ENCODE results near the gene MEF2B. TPM values are rescaled to one million over a fixed set of nuclear protein-coding genes. Genes with fewer than 3 reads are reported as not detected.
A peak's percentile ranks its signal among the peaks of the same experiment; 100 is the strongest.
"Not testable (repeated sequence)": the region's sequence is repeated elsewhere in the genome, so short reads cannot be mapped to it uniquely, and the experiment has no call there.

Gene MEF2B
- total RNA-seq, 1 donor from 2014 or later, result 0.20 TPM

DNA sequence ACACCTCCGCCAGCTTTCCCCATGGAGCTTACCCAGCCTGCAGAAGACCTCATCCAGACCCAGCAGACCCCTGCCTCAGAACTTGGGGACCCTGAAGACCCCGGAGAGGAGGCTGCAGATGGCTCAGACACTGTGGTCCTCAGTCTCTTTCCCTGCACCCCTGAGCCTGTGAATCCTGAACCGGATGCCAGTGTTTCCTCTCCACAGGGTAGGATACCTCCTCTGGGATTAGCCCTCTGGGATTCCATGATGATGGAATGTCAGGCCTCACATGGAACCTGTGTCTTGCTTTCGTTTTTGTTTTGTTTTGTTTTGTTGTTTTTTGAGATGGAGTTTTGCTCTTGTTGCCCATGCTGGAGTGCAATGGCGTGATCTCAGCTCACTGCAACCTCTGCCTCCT is 23.9 kb upstream of the MEF2B start:
- DNase-seq (ENCODE audit: low read depth in 2 of 2), result peak in 1 of 2 donors; percentile 59

DNA sequence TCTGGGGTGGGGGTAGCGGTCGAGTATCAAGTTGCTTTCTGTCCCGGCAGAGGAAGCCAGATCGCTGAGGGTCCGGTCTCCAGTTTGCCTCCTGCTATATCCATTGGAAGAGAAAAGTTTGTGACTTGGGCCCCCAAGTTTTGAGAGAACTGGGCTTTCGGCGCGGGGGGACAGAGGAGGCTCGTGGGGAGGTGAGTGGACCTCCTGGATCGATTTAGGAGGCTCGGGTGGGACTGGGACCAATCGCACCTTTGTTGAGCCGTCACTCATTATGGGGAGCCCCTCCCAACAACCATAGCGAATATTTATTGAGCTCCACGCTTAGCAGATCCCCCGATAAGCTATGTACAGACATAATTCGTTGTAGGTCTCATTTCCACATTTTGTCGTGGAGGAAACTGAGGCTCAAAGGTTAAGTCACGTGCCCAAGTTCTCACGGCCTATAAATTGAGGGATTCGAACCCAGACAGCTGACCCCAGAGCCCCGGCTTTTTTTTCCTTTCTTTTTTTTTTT is 22.9 kb upstream of the MEF2B start:
- DNase-seq (ENCODE audit: low read depth in 2 of 2), result peak; percentile 37 to 69

GRCh38 chr19:19192078-19192882 is 22.2 kb upstream of the MEF2B start, which contains the start of the genes BORCS8 and RFXANK:
Gene BORCS8, minus strand, starts transcription at chr19:19192152. Its CDS starts 35 bp downstream, at chr19:19192117.
Gene RFXANK, plus strand, starts transcription at chr19:19192258. Its CDS starts 1,689 bp downstream, at chr19:19193947.
- peak; percentile 97 to 99 for DNase-seq (ENCODE audit: low read depth in 2 of 2)

- no peak for DNase-seq (ENCODE audit: low read depth in 2 of 2)
Measured at GRCh38 chr19:19191768-19192077, 21.7 kb upstream of the MEF2B start.

DNA sequence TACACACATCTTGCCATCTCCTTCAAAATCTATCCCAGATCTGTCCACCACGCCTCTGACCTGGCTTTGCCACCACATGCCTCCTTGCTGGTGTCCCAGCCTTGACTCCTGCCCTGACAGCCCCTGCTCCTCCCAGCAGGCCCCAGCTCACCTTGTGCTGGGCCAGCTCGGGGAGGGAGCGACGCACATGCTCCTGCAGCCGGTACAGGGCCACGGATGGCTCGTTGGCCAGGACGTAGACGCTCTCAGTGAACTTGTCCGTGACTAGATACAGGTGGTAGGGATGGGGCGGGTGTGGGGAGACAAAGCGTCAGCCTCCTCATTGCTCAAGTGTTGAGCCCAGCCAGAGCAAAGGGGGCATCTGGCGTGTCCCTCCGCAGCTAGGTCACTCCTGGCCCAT is 16.7 kb upstream of the MEF2B start:
- DNase-seq (ENCODE audit: low read depth in 2 of 2), result no peak

DNA sequence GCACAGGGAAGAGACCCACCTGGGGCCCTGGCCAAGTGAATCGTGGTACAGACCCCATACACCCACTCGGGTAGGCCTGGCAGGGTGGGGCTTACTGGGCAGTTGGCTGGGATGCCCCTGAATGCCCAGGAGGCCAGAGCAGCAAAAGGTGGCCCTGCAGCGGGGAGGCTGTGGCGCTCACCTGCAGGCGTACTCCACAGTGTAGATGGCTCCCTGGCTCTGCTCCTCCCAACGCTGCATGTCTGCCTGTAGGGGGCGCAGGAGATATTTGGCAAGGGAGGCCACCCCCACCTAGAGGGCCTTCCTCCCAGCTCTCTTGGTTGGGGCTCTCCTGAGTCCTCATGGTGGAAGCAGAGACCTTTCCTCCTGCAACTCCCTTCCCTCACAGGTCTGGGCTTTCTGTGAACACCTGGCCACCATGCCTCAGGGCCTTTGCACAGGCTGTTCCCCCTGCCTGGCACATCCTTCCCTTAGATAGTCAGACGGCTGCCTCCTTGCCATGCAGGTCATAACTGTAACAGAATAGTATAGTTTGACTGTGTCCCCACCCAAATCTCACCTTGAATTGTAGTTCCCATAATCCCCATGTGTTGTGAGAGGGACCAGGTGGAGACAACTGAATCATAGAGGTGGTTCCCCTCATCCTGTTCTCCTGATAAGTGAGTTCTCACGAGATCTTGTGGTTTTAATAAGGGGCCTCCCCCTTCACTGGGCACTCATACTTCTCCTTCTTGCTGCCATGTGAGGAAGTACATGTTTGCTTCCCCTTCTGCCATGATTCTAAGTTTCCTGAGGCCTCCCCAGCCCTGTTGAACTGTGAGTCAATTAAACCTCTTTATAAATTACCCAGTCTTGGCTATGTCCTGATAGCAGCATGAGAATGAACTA is 16.0 kb upstream of the MEF2B start:
- DNase-seq (ENCODE audit: low read depth in 2 of 2), result peak; percentile 56 to 70

GRCh38 chr19:19181488-19181998 is 11.5 kb upstream of the MEF2B start:
- DNase-seq (ENCODE audit: low read depth in 2 of 2), result no peak

- peak in 1 of 2 donors; percentile 12 for DNase-seq (ENCODE audit: low read depth in 2 of 2)
Measured at GRCh38 chr19:19179548-19180441, 9.7 kb upstream of the MEF2B start.

DNA sequence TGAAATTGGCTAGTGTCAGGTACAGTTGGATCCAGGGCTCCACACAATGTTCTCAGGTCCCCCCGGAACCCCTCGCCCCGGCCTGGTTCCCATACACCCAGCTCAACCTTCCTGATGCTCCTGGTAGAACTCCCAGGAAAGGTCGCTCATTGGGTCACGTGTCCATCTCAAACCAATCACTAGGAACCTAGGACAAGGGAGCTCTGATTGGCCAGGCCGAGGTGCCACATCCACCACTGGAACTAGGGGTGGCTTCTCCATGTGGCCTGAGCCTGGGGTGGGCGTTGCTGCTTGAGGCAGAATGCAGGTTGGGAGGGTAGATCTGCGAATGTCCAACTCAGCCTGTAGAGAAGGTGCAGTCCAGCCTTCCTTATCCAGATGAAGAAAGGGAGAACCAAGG is 6.9 kb upstream of the MEF2B start:
- no peak for DNase-seq (ENCODE audit: low read depth in 2 of 2)

- not testable (repeated sequence) for DNase-seq (ENCODE audit: low read depth in 2 of 2)
Measured at GRCh38 chr19:19173243-19173642, 3.2 kb upstream of the MEF2B start.

DNA sequence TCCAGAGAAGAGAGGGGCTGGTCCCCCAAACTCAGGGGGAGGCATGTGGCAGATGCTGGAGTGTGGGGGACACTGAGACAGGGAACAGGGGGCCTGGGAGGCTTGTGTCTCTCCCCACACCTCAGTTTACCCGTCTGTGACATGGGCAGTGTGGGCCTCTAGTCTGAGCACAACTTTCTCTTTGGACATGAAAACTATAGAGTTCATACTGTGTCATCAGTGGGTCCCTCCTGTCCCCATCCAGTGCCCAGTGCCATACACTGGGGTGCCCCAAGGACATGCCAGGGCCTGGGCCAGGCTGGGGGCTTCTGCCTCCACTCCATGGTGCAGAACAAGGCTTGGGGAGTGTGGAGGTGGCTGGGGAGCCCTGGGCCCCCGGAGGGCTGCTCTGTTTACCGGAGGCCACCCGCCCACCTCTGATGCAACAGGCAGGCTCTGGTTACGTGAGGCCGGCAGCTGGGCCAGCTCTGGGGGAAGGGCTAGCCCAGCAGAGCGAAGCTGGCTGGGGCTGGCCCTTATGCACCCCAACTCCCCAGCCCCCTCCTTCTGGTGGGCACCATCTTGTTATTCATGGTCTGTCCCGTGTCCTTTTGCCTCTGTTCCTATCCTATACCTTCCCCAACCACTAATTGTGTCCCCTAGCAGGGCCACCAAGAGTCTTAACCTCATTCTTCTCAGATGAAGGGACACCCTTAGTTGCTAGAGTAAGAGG is 1.9 kb upstream of the MEF2B start:
- no peak for DNase-seq (ENCODE audit: low read depth in 2 of 2)

DNA sequence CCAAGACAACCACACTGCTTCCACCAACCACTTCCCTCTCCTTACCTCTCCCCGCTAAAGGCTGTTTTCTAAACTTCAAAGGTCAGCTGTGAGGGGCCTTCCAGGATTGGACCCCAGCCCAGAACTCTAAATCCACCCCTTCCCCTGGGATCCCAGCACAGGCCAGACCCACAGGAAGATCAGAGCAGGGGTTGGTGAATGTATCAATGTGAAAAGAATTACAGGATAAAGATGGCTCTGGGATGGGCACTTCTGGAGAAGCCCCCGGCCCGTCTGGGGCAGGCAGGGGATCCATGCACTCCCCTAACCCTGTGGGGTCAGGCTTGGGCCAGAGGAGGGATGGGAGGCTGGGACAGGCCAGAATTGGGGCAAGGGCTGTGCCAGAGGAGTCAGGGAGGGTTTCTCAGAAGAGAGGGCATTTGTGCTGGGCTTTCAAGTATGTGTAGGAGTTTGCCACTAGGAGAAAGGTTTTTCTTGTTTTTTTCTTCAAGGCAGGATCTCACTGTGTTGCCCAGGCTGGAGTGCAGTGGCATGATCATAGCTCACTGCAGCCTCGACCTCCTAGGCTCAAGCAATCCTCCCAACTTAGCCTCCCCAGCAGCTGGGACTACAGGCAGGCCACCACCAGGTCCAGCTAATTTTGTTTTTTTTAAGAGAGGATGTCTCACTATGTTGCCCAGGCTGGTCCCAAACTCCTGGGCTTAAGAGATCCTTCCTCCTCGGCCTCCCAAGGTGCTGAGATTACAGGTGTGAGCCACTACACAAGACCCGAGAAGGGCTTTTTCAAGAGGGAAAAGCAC is 1.0 kb upstream of the MEF2B start:
- no peak for DNase-seq (ENCODE audit: low read depth in 2 of 2)

DNA sequence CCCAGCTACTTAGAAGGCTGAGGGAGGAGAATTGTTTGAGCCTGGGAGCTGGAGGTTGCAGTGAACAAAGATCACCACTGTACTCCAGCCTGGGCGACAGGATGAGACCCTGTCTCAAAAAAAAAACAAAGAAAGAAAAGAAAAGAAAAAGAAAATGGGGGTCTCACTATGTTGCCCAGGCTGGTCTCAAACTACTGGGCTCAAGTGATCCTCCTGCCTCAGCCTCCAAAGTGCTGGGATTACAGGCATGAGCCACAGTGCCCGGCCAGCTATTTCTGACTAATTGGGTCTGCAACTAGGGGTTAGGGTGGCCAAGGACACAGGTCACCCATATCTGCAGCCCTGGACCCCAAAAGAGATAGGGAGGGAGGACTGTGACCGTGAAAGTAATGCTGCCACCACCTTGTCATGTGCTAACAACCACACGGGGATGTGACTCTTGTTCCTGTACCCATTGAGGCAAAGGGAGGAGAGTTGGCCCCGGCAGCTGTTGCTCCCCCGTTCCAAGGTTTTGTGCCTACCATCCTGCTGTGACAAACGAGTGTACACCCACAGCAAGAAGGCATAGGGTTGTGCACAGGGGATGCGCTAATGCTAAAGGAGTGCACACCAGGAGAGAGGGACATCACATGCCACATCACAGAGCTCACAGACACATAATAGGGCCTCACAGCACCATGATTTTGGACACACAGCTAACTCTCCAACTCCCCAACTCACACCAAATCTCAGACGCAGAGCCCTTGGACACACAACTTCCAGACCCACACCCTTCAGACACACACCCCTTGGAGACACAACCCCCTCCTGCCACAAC is 619 bp downstream of the MEF2B start:
- DNase-seq (ENCODE audit: low read depth in 2 of 2), result no peak

DNA sequence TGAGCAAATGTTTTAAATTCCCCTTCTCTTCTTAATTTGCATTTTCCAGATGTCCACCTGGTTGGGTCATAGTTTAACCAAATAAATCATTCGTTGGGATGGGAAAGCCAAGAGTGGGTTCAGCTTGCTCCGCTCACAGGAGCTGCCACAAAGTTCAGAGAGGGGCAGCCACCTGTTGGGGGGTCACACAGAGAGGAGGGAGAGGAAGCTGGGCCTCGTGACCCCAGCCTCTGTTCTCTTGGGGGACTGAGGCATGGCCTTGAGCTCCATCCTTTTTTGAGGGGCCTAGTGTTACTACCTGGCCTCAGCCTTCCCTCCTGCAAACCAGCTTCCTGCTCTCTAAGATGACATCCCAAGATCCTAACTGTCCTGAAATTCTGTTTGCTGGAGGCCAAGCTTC is 2.5 kb downstream of the MEF2B start:
- DNase-seq (ENCODE audit: low read depth in 2 of 2), result no peak

GRCh38 chr19:19165396-19165795 is 4.7 kb downstream of the MEF2B start:
- no peak for DNase-seq (ENCODE audit: low read depth in 2 of 2)

GRCh38 chr19:19162495-19162894 is 7.6 kb downstream of the MEF2B start:
- no peak for DNase-seq (ENCODE audit: low read depth in 2 of 2)

- no peak for DNase-seq (ENCODE audit: low read depth in 2 of 2)
Measured at GRCh38 chr19:19160461-19161035, 9.5 kb downstream of the MEF2B start.

- DNase-seq (ENCODE audit: low read depth in 2 of 2), result no peak
Measured at GRCh38 chr19:19159534-19159933, 10.5 kb downstream of the MEF2B start.
